ENCODE results near the gene PHACTR1. TPM values are rescaled to one million over a fixed set of nuclear protein-coding genes. Genes with fewer than 3 reads are reported as not detected.

PHACTR1 gene
- total and polyA plus RNA-seq, 7 donors, result 0.04 to 3.0 (median 0.85) TPM

DNA sequence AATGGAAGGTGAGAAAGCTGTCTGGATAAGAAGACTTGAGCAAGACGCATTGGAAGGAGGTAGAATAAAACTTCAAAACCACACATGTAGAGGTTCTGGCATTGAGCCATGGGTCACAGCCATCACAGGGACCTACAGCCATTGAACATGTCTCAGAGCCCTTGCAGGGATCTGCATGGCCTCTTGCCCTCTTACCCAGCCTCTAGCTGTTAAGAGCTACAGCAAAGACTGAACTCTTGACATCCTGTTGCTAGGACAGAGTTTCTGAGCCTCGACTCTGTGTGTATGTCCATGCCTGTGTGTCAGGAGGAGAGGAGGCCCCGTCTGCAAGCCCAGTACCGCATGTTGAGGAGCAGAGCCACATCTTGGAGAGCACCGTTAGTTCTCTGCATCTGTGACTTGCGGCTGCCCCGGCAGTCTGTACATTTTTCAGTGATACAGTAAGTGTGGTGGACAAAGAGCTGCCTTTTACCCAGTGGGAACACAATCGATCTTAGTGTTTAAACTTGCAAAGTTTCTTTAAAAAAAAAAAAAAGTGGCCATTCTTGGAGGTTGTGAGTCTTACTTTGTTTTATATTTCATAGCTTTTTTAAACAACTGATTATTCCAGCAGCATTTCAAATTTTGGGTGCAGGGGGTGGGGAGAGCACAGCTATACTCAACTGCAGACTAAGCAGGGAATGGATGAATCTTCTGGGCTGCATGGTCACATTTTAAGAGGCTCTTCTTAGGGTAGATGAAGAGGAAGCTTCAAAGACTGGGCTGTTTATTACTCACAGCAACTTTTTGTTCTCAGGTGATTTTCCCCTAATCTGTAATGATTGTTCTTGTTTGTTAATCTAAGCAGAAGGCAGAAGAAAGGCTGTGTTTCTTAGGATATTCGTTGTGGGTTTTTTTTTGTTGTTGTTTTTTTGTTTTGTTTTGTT is 523.2 kb downstream of the PHACTR1 start:
- Histone ChIP-seq H3K36me3 (ENCODE audit: insufficient read depth in 1 of 2, low read depth in 1 of 2) (no peaks in the 10 kb centered on the region), H3K4me1 (no peaks in the 10 kb centered on the region), H3K27me3 (ENCODE audit: insufficient read depth in 3 of 3, low read length in 2 of 3) (peaks cover 0 to 2% (median 0%) of the 10 kb centered on the region in 3 donors), H3K4me3 (no peak overlapping the region), H3K27ac (no peak overlapping the region), H3K9me3 (no peaks in the 10 kb centered on the region)
- ATAC-seq (no peak), DNase-seq (no peak)
- TF ChIP-seq, protein P1, sequence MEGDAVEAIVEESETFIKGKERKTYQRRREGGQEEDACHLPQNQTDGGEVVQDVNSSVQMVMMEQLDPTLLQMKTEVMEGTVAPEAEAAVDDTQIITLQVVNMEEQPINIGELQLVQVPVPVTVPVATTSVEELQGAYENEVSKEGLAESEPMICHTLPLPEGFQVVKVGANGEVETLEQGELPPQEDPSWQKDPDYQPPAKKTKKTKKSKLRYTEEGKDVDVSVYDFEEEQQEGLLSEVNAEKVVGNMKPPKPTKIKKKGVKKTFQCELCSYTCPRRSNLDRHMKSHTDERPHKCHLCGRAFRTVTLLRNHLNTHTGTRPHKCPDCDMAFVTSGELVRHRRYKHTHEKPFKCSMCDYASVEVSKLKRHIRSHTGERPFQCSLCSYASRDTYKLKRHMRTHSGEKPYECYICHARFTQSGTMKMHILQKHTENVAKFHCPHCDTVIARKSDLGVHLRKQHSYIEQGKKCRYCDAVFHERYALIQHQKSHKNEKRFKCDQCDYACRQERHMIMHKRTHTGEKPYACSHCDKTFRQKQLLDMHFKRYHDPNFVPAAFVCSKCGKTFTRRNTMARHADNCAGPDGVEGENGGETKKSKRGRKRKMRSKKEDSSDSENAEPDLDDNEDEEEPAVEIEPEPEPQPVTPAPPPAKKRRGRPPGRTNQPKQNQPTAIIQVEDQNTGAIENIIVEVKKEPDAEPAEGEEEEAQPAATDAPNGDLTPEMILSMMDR (IDR thresholded peaks at IDR 0.05), result no peak
- 57 to 76% (median 65%) methylated on average over 9 of the region's 9 CpGs for WGBS, 3 donors
- intact Hi-C loops (cut with DNase I), result no loop called here

- H3K9me3 ChIP-seq, result no peaks in the 10 kb centered on the region
- no peak overlapping the region for H3K4me3 ChIP-seq
- peaks cover 0 to 2% (median 0%) of the 10 kb centered on the region in 3 donors for H3K27me3 ChIP-seq (ENCODE audit: insufficient read depth in 3 of 3, low read length in 2 of 3)
- intact Hi-C loops (cut with DNase I), result no loop called here
- no peaks in the 10 kb centered on the region for H3K36me3 ChIP-seq (ENCODE audit: insufficient read depth in 1 of 2, low read depth in 1 of 2)
- TF ChIP-seq, protein P1 (IDR thresholded peaks at IDR 0.05), result no peak
- whole genome bisulfite sequencing, 3 donors, result 86 to 94% (median 94%) methylated on average over 5 of the region's 5 CpGs
- no peak for ATAC-seq
- DNase-seq, result no peak
- no peaks in the 10 kb centered on the region for H3K4me1 ChIP-seq
- H3K27ac ChIP-seq, result no peak overlapping the region
Measured at GRCh38 chr6:13241364-13241763, 524.8 kb downstream of the PHACTR1 start.

DNA sequence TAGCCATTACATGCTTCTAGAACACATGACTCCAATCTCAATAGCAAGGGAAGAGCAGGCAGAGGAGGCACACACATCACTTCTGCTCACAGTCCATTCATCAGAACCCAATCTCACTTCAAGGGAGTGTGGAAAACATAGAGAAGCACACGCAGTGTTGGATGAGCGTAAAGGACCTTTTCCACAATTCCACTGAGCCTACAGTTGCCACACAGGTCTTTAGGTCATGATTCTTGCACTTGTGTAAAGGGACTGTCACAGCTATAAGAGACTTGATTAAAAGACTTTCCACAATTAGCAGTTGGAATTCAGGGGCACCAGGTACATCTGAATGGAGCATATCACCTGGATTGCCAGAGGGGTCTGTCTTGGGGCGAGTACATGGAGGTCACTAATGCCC is 525.6 kb downstream of the PHACTR1 start:
- DNase-seq, result no peak
- no peak for ATAC-seq
- Histone ChIP-seq H3K27me3 (ENCODE audit: insufficient read depth in 3 of 3, low read length in 2 of 3) (peaks cover 0 to 2% (median 0%) of the 10 kb centered on the region in 3 donors), H3K27ac (no peak overlapping the region), H3K9me3 (no peaks in the 10 kb centered on the region), H3K4me1 (no peaks in the 10 kb centered on the region), H3K36me3 (ENCODE audit: insufficient read depth in 1 of 2, low read depth in 1 of 2) (no peaks in the 10 kb centered on the region), H3K4me3 (no peak overlapping the region)
- intact Hi-C loops (cut with DNase I), result no loop called here
- TF ChIP-seq, protein P1 (IDR thresholded peaks at IDR 0.05), result no peak
- 93 to 95% (median 95%) methylated on average over 3 of the region's 3 CpGs for WGBS, 3 donors

DNA sequence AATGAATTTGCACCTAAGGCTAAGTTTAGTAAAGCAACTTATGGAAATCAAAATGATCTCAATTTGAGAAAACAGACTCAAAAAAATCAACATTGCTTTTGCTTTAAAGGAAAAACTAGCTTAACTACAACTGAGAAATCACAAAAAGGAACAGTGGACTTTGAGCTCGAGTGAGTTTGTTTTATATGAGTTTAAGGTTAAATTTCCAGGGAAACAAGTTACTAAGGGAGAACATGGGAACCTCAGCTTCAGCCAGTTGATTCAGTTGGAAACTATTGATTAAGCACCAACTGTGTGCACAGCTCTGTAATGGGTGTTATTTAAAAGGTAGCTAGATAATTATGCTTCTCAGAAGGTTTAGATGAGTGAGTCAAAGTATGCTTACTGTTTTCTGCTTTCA is 526.0 kb downstream of the PHACTR1 start:
- TF ChIP-seq, protein P1 (IDR thresholded peaks at IDR 0.05), result no peak
- Histone ChIP-seq H3K27ac (no peak overlapping the region), H3K36me3 (ENCODE audit: insufficient read depth in 1 of 2, low read depth in 1 of 2) (no peaks in the 10 kb centered on the region), H3K9me3 (no peaks in the 10 kb centered on the region), H3K4me1 (no peaks in the 10 kb centered on the region), H3K27me3 (ENCODE audit: insufficient read depth in 3 of 3, low read length in 2 of 3) (peaks cover 0 to 2% (median 0%) of the 10 kb centered on the region in 3 donors), H3K4me3 (no peak overlapping the region)
- ATAC-seq, result no peak
- WGBS, 3 donors, result 69 to 88% (median 76%) methylated on average over 1 of the region's 1 CpG
- no peak for DNase-seq
- intact Hi-C loops (cut with DNase I), result no loop called here
